DND-41 (cell line): ENCODE data around the gene ULBP1.
A peak's percentile ranks its signal among the peaks of the same experiment; 100 is the strongest.
"Not testable (repeated sequence)": the region's sequence is repeated elsewhere in the genome, so short reads cannot be mapped to it uniquely, and the experiment has no call there.

Experiments
- ATAC-seq: fragments of 200-7000 bp; cut with Tn5 transposase; 3 replicates; pipeline ENCODE4 v1.9.1; 2021; ENCODE audit warnings: low read depth; ENCODE audit not compliant: insufficient read depth
- DNase-seq: peaks from one replicate; pipeline ENCODE4 v3.0.0-alpha.2; 2020
- H2AFZ ChIP-seq: 2 replicates; pipeline ENCODE4 v1.6.0; 2012; ENCODE audit warnings: low read depth, low read length
- H3K27ac ChIP-seq: 2 replicates; pipeline ENCODE4 v1.5.1; 2012; ENCODE audit warnings: low read length, inconsistent platforms
- H3K27me3 ChIP-seq: fragments of 200-600 bp; sonication (generic); 2 replicates; pipeline ENCODE4 v1.6.0; 2012; ENCODE audit warnings: low read length, mild to moderate bottlenecking, inconsistent platforms; ENCODE audit not compliant: insufficient read depth, poor library complexity
- H3K36me3 ChIP-seq: 2 replicates; pipeline ENCODE4 v1.5.1; 2012; ENCODE audit warnings: low read length, inconsistent platforms; ENCODE audit not compliant: insufficient read depth
- H3K4me1 ChIP-seq: 2 replicates; pipeline ENCODE4 v1.5.1; 2012; ENCODE audit warnings: mild to moderate bottlenecking, low read length; ENCODE audit not compliant: insufficient read depth
- H3K4me2 ChIP-seq: 2 replicates; pipeline ENCODE4 v1.6.0; 2012; ENCODE audit warnings: mild to moderate bottlenecking, moderate library complexity, low read length, inconsistent platforms; ENCODE audit not compliant: insufficient read depth
- H3K4me3 ChIP-seq, 2 experiments: fragments of 200-600 bp in 1 of 2; shearing (Covaris generic) in 1 of 2; 2 replicates each; pipeline ENCODE4 v1.5.1; 2012 to 2016; ENCODE audit warnings: inconsistent platforms in 2 of 2, low read length in 2 of 2, mild to moderate bottlenecking in 2 of 2, low read depth in 1 of 2, moderate library complexity in 1 of 2
- H3K79me2 ChIP-seq: 2 replicates; pipeline ENCODE4 v1.6.0; 2012; ENCODE audit warnings: low read length, inconsistent platforms; ENCODE audit not compliant: insufficient read depth
- H3K9ac ChIP-seq: 2 replicates; pipeline ENCODE4 v1.6.0; 2012; ENCODE audit warnings: low read depth, mild to moderate bottlenecking, inconsistent platforms, low read length, moderate library complexity
- H3K9me3 ChIP-seq: 2 replicates; pipeline ENCODE4 v1.5.1; 2012; ENCODE audit warnings: low read length, moderate library complexity, mild to moderate bottlenecking, inconsistent platforms; ENCODE audit not compliant: insufficient read depth, severe bottlenecking
- H4K20me1 ChIP-seq: 2 replicates; pipeline ENCODE4 v1.6.0; 2012; ENCODE audit warnings: low read length; ENCODE audit not compliant: insufficient read depth
- EZH2 ChIP-seq: IDR thresholded peaks from 3 replicates; pipeline ENCODE4 v1.6.1; 2012; ENCODE audit warnings: borderline replicate concordance, low read depth, mild to moderate bottlenecking, moderate library complexity, low read length, inconsistent platforms; ENCODE audit not compliant: severe bottlenecking
- TF ChIP-seq, protein P1 (sequence below): IDR thresholded peaks from 2 replicates; pipeline ENCODE4 v1.5.1; 2012; ENCODE audit warnings: borderline replicate concordance, low read length, moderate library complexity, mild to moderate bottlenecking; ENCODE audit not compliant: poor library complexity, severe bottlenecking; ENCODE audit errors: extremely low read depth

The ULBP1 gene

DNA sequence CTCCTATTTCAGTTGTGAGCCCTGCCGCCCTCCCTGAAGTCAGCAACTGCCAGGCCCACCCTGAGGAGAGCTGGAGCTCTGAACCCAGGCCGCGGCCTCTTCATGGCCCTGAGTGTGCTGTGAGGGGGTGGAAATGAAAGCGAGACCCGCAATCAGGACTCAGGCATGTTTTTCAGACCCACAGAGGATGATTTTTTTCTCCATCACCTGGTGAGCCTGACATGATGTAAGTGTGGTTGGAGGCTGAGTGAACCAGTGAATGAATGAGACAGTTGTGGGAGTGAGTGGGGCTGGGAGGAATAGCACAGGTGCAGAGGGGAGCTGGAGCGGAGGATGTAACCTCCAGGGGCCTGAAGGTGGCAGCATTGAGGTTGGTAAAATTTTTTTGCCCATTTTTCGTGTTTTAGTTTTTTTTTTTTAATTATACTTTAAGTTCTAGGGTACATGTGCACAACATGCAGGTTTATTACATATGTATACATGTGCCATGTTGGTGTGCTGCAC is 43.3 kb downstream of the ULBP1 start:
- Histone ChIP-seq H3K27ac (no peak overlapping the region), H3K4me2 (no peak overlapping the region), H3K4me1 (peaks cover 21% of the 10 kb centered on the region), H3K9ac (no peak overlapping the region), H3K27me3 (peaks cover 13% of the 10 kb centered on the region), H3K79me2 (peaks cover 5% of the 10 kb centered on the region), H3K36me3 (no peaks in the 10 kb centered on the region), H3K9me3 (no peaks in the 10 kb centered on the region), H4K20me1 (peaks cover 6% of the 10 kb centered on the region), H3K4me3 (no peak overlapping the region), H2AFZ (no peak overlapping the region)
- TF ChIP-seq EZH2, result no peak
- TF ChIP-seq, protein P1, sequence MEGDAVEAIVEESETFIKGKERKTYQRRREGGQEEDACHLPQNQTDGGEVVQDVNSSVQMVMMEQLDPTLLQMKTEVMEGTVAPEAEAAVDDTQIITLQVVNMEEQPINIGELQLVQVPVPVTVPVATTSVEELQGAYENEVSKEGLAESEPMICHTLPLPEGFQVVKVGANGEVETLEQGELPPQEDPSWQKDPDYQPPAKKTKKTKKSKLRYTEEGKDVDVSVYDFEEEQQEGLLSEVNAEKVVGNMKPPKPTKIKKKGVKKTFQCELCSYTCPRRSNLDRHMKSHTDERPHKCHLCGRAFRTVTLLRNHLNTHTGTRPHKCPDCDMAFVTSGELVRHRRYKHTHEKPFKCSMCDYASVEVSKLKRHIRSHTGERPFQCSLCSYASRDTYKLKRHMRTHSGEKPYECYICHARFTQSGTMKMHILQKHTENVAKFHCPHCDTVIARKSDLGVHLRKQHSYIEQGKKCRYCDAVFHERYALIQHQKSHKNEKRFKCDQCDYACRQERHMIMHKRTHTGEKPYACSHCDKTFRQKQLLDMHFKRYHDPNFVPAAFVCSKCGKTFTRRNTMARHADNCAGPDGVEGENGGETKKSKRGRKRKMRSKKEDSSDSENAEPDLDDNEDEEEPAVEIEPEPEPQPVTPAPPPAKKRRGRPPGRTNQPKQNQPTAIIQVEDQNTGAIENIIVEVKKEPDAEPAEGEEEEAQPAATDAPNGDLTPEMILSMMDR, result peak; percentile 68
- peak; percentile 60 for DNase-seq
- ATAC-seq, result peak; percentile 33; the same call in 2 of the 3 replicates

DNA sequence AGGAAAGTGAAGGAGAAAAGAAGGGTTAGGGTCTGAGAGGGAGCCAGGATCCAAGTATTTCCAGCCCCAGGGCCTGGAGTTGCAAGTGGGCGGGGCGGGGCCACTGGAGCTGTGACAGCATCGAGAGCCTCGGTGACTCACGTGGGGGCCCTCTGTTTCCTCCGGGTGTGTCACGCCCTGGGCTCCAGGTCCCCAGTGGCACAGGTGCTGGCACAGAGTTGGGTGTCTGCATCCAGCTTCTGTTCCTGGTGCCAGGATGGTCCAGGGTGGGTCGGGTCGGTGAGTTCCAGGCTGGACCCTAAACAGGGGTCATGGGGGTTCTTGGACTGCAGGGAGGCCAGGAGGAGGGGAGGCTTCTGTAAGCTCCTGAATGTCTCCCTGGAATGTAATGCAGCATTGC is 44.8 kb downstream of the ULBP1 start:
- Histone ChIP-seq H3K27me3 (peaks cover 20% of the 10 kb centered on the region), H3K4me2 (no peak overlapping the region)

DNA sequence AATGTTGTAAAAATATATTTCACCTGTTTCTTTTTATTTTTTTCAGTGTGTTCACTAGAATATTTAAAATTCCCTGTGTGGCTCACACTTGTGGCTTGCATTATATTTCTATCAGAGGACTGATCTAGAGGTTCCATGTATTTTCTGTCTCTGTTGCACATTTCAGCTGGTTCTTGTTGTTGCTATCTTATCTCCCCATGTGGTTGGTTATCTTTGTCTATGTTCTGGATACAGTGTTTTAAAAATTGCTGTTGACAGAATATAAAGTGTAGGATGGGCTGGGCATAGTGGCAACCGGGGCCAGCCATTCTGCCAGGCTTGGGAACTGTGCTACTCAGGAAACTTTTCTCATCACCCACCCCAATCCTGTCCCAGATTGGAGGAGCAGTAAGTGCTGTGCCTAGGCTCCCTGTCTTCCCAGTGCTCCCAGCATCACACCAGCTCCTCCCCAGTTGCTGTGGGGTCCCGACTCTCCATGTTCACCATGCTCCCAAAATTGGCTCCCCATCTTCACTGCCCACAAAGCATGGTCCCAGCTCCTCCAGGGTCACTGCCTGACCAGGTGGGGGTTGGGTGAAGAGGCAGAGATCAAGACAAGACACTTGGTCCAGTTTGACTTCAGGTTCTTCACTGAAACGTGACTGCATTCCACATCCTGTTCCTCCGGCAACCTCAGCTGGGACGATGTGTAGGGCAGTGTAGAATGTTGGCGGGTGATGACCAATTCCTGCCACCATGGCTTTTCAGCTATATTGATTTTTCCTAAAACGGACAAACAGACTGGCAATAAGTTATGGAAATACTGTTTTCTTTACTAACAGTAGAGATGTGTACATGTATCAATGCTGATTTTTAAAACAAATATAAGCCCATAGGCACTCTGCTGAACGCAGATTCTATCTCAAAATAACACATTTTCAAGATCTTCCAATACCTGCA is 49.4 kb downstream of the ULBP1 start:
- peaks cover 26% of the 10 kb centered on the region for H3K27me3 ChIP-seq
- H3K9me3 ChIP-seq, result not testable (repeated sequence)

More for the DNA sequence above, 44.8 kb downstream of the ULBP1 start:
- H3K79me2 ChIP-seq, result peaks cover 5% of the 10 kb centered on the region
- H3K9me3 ChIP-seq, result no peaks in the 10 kb centered on the region
- H3K4me1 ChIP-seq, result peaks cover 20% of the 10 kb centered on the region
- H4K20me1 ChIP-seq, result peaks cover 3% of the 10 kb centered on the region
- no peak for ATAC-seq
- H3K4me3 ChIP-seq, result no peak overlapping the region
- no peak for DNase-seq
- TF ChIP-seq, protein P1, result no peak
- no peak for TF ChIP-seq EZH2
- no peak overlapping the region for H3K9ac ChIP-seq
- H3K27ac ChIP-seq, result no peak overlapping the region
- no peak overlapping the region for H2AFZ ChIP-seq
- no peaks in the 10 kb centered on the region for H3K36me3 ChIP-seq

DNA sequence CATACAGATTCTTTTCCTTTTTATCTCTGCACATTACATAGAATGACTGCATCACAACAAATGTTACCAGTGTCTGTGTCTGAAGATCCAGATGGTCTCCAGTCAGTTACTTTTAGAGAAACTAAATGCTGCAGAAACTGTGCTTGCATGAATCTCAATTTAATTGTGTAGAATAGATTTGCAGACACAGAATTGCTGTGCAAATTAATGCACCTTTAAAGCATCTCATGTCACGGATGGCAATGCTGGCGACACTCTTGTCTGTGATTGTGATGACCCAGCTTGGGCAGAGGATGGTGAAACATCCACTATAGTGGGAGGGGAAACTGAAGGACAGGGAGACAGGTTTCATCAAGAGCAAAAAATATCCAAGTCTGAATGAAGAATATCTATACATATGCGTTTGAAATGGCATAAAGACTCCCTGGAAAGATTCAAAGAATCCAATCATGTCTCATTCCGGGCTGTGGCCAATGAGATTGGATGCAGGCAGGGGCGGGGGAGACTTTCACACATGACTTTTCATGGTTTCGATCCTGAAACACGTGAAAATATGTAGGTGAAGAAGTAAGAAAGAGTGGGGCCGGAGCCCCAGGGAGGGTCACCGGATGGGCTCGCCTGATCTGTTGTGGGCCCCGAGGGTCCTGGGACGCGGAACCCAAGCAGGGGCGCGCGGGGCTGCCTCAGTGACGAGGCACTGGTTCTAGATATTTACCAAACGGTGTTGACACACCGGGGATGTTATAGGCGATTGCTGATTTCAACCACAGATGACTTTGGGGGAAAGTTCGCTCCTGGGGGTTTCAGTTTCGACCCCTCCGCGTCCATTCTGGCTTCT is 50.3 kb downstream of the ULBP1 start:
- not testable (repeated sequence) for H4K20me1 ChIP-seq, H3K79me2 ChIP-seq, H3K36me3 ChIP-seq, H2AFZ ChIP-seq, DNase-seq, ATAC-seq, H3K27ac ChIP-seq, H3K4me2 ChIP-seq, H3K4me1 ChIP-seq, H3K4me3 ChIP-seq, H3K9me3 ChIP-seq, H3K9ac ChIP-seq
- H3K27me3 ChIP-seq, result peaks cover 26% of the 10 kb centered on the region

More for the DNA sequence above, 49.4 kb downstream of the ULBP1 start:
- not testable (repeated sequence) for H3K4me3 ChIP-seq, ATAC-seq, H4K20me1 ChIP-seq, DNase-seq, H3K4me2 ChIP-seq, H2AFZ ChIP-seq, H3K9ac ChIP-seq, H3K27ac ChIP-seq, H3K79me2 ChIP-seq, H3K36me3 ChIP-seq, H3K4me1 ChIP-seq

DNA sequence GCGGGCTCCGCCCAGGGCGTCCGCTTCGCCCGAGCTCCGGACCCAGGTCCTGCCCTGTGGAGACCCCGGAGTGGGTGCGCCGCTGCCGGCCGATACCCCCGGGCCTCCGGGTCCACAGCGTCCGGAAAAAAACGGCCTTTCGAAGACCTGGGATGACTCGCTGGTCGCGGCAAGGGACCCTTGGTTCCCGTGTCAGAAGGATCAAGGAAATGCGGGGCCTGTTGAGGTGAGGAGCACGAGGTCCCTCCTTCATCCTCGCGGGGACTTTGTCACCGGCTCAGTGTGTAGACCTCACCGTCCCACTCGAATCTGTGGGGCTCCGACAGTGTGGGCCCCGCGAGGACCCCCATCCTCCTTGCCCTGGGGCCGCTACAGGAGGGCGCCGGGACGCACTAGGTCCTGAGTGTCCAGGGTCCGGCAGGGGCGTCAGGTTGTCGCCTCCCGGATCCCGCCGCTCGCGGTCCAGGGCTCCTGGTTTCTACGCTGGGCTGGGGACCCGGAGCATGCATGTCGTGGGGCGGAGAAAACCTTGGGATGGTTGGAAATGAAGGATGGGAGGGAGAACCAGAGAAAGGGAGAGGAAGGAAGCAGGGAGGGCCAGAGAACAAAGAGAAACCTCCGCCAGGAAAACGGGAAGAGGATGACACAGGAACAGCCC is 51.0 kb downstream of the ULBP1 start:
- not testable (repeated sequence) for H3K9ac ChIP-seq, H4K20me1 ChIP-seq, H3K36me3 ChIP-seq, H3K27ac ChIP-seq, H3K9me3 ChIP-seq, H3K4me2 ChIP-seq, H3K4me1 ChIP-seq, DNase-seq, ATAC-seq, H3K79me2 ChIP-seq, H3K4me3 ChIP-seq, H2AFZ ChIP-seq
- peaks cover 25% of the 10 kb centered on the region for H3K27me3 ChIP-seq
